ENCODE data around the gene OPALIN. TPM values are rescaled to one million over a fixed set of nuclear protein-coding genes. Genes with fewer than 3 reads are reported as not detected.

Gene OPALIN
- total RNA-seq, 1 donor = not detected

DNA sequence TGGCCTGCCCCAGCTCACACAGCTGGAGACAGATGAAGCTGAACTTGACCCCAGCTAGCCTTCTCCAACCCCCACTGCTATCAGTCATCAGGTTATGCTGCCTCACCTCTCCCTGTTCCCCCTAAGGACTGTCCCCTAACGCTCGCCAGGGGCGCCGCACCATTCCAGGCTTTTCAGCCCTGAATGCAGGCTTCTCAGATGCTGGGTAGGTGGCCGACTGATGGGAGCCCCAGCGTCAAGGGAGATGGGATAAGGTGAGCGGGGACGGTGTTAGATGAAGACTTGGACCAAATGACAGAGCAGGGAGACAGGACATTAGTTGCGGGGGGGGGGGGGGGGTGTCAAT is 15.8 kb upstream of the OPALIN start:
- no peaks in the 10 kb centered on the region for H3K79me2 ChIP-seq (ENCODE audit: insufficient read depth, low read length)
- peaks cover 5% of the 10 kb centered on the region for H3K4me1 ChIP-seq (ENCODE audit: insufficient read depth, low read length)
- no peaks in the 10 kb centered on the region for H3K36me3 ChIP-seq (ENCODE audit: insufficient read depth, low read length)
- H3K4me2 ChIP-seq (ENCODE audit: insufficient read depth, low read length) = peak overlapping the region; percentile 97
- TF ChIP-seq, protein P1, sequence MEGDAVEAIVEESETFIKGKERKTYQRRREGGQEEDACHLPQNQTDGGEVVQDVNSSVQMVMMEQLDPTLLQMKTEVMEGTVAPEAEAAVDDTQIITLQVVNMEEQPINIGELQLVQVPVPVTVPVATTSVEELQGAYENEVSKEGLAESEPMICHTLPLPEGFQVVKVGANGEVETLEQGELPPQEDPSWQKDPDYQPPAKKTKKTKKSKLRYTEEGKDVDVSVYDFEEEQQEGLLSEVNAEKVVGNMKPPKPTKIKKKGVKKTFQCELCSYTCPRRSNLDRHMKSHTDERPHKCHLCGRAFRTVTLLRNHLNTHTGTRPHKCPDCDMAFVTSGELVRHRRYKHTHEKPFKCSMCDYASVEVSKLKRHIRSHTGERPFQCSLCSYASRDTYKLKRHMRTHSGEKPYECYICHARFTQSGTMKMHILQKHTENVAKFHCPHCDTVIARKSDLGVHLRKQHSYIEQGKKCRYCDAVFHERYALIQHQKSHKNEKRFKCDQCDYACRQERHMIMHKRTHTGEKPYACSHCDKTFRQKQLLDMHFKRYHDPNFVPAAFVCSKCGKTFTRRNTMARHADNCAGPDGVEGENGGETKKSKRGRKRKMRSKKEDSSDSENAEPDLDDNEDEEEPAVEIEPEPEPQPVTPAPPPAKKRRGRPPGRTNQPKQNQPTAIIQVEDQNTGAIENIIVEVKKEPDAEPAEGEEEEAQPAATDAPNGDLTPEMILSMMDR (IDR thresholded peaks at IDR 0.05; ENCODE audit: extremely low read depth, low read depth, low read length) = no peak
- H2AFZ ChIP-seq (ENCODE audit: low read length) = peak overlapping the region; percentile 96
- H3K27ac ChIP-seq (ENCODE audit: low read depth, low read length) = no peak overlapping the region
- H3K4me3 ChIP-seq (ENCODE audit: insufficient read depth, low read length) = peak overlapping the region; percentile 74
- H4K20me1 ChIP-seq (ENCODE audit: insufficient read depth, low read length) = no peaks in the 10 kb centered on the region
- H3K27me3 ChIP-seq (ENCODE audit: insufficient read depth, low read length) = peaks cover 11% of the 10 kb centered on the region
- DNase-seq (ENCODE audit: insufficient read length, low spot score, missing footprints) = no peak
- H3K9me3 ChIP-seq (ENCODE audit: low read depth, low read length) = no peaks in the 10 kb centered on the region

DNA sequence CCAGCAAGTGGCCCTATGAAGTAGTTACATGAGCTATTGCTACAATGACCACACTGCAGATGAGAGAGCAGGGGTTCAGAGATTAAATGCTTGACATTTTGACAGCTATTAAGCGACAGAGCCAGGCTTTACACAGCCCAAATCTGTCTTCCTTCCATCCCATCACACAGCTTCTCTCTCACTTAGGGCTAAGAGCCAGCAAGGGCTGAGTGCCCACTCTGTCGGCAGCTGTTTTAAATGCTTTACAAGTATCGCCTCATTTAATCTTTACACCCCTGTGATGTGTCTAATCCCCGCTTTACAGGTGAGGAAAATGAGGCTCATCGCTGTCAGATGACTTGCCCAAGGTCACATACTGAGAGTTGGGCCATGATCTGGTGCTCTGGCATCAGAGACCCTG is 15.2 kb upstream of the OPALIN start:
- Histone ChIP-seq H3K79me2 (ENCODE audit: insufficient read depth, low read length) (no peaks in the 10 kb centered on the region), H3K4me1 (ENCODE audit: insufficient read depth, low read length) (peaks cover 5% of the 10 kb centered on the region), H3K27ac (ENCODE audit: low read depth, low read length) (no peak overlapping the region), H3K36me3 (ENCODE audit: insufficient read depth, low read length) (no peaks in the 10 kb centered on the region), H2AFZ (ENCODE audit: low read length) (no peak overlapping the region), H3K4me3 (ENCODE audit: insufficient read depth, low read length) (no peak overlapping the region), H4K20me1 (ENCODE audit: insufficient read depth, low read length) (no peaks in the 10 kb centered on the region), H3K27me3 (ENCODE audit: insufficient read depth, low read length) (peaks cover 11% of the 10 kb centered on the region), H3K9me3 (ENCODE audit: low read depth, low read length) (no peaks in the 10 kb centered on the region), H3K4me2 (ENCODE audit: insufficient read depth, low read length) (no peak overlapping the region)
- DNase-seq (ENCODE audit: insufficient read length, low spot score, missing footprints) = no peak
- TF ChIP-seq, protein P1 (IDR thresholded peaks at IDR 0.05; ENCODE audit: extremely low read depth, low read depth, low read length) = no peak

DNA sequence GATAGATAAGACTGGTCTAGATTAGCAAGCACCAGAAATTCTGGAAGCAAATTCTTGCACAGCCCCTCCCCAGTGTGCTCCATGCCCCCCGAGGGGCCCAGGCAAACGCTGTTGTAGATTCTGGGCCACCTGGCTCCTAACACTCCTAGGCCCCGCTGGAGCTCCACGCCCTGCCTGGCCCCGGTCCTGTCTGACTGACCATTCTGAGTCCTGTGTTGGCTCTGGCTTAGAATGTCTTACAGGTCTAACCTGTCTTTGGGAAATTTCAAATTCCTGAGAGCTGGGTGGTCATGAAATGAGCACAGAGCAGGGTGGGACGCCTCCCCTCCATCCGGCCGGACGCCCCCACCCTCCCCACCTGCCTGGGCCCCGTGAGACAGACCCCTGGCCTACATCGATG is 12.6 kb upstream of the OPALIN start:
- H3K4me1 ChIP-seq (ENCODE audit: insufficient read depth, low read length) = peaks cover 5% of the 10 kb centered on the region
- no peak overlapping the region for H2AFZ ChIP-seq (ENCODE audit: low read length)
- H3K27me3 ChIP-seq (ENCODE audit: insufficient read depth, low read length) = peaks cover 11% of the 10 kb centered on the region
- no peaks in the 10 kb centered on the region for H3K36me3 ChIP-seq (ENCODE audit: insufficient read depth, low read length)
- H4K20me1 ChIP-seq (ENCODE audit: insufficient read depth, low read length) = no peaks in the 10 kb centered on the region
- DNase-seq (ENCODE audit: insufficient read length, low spot score, missing footprints) = no peak
- H3K4me3 ChIP-seq (ENCODE audit: insufficient read depth, low read length) = no peak overlapping the region
- H3K79me2 ChIP-seq (ENCODE audit: insufficient read depth, low read length) = no peaks in the 10 kb centered on the region
- no peaks in the 10 kb centered on the region for H3K9me3 ChIP-seq (ENCODE audit: low read depth, low read length)
- H3K4me2 ChIP-seq (ENCODE audit: insufficient read depth, low read length) = no peak overlapping the region
- TF ChIP-seq, protein P1 (IDR thresholded peaks at IDR 0.05; ENCODE audit: extremely low read depth, low read depth, low read length) = no peak
- H3K27ac ChIP-seq (ENCODE audit: low read depth, low read length) = no peak overlapping the region

DNA sequence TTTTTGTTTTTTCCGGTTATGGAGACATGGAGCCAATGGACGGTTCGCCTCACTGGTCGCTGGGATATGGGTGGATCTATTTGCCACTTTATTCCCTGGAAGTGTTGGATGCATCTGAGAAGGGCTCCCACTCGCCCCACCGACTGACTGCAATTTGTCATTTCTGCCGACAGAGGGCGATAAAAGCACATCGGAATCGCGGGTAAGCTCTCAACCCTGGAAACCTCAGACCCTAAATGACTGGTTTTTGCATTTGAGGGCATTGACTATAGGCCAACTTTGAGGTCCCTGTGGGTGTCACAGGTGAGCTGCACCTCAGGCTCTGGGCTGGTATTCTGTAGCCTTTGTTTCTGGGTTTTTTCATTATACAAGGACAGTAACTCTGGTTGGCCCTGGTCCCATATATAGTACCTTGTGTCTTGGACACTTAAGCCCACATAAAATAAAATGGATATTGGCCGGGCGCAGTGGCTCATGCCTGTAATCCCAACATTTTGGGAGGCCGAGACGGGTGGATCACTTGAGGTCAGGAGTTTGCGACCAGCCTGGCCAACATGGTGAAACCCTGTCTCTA is 11.9 kb upstream of the OPALIN start:
- no peaks in the 10 kb centered on the region for H3K79me2 ChIP-seq (ENCODE audit: insufficient read depth, low read length)
- H3K9me3 ChIP-seq (ENCODE audit: low read depth, low read length) = no peaks in the 10 kb centered on the region
- H4K20me1 ChIP-seq (ENCODE audit: insufficient read depth, low read length) = no peaks in the 10 kb centered on the region
- H2AFZ ChIP-seq (ENCODE audit: low read length) = no peak overlapping the region
- H3K4me1 ChIP-seq (ENCODE audit: insufficient read depth, low read length) = peaks cover 5% of the 10 kb centered on the region
- no peak overlapping the region for H3K27ac ChIP-seq (ENCODE audit: low read depth, low read length)
- H3K27me3 ChIP-seq (ENCODE audit: insufficient read depth, low read length) = peaks cover 11% of the 10 kb centered on the region
- no peak overlapping the region for H3K4me2 ChIP-seq (ENCODE audit: insufficient read depth, low read length)
- peak; percentile 94 for DNase-seq (ENCODE audit: insufficient read length, low spot score, missing footprints)
- TF ChIP-seq, protein P1 (IDR thresholded peaks at IDR 0.05; ENCODE audit: extremely low read depth, low read depth, low read length) = peak; percentile 93
- no peaks in the 10 kb centered on the region for H3K36me3 ChIP-seq (ENCODE audit: insufficient read depth, low read length)
- no peak overlapping the region for H3K4me3 ChIP-seq (ENCODE audit: insufficient read depth, low read length)
